Stomach smooth muscle (tissue), 2 donors: ENCODE results near the gene CLDN34.

Experiments used
- H3K27ac ChIP-seq: one replicate; pipeline ENCODE4 v1.7.0; 2013; ENCODE audit warnings: mild to moderate bottlenecking, low read length, inconsistent platforms
- H3K27me3 ChIP-seq, 2 donors: one replicate each; pipeline ENCODE4 v1.7.0; 2013; ENCODE audit warnings: low read length in 2 of 2; ENCODE audit not compliant: insufficient read depth in 2 of 2, control insufficient read depth in 1 of 2
- H3K36me3 ChIP-seq, 2 donors: one replicate each; pipeline ENCODE4 v1.7.0; 2013; ENCODE audit warnings: low read length in 2 of 2; ENCODE audit not compliant: control insufficient read depth in 2 of 2, insufficient read depth in 2 of 2
- H3K4me1 ChIP-seq: one replicate; pipeline ENCODE4 v1.7.0; 2013; ENCODE audit warnings: low read length; ENCODE audit not compliant: control insufficient read depth, insufficient read depth
- H3K4me3 ChIP-seq, 2 donors: one replicate each; pipeline ENCODE4 v1.7.0; 2013; ENCODE audit warnings: low read length in 2 of 2
- H3K9ac ChIP-seq, 2 donors: one replicate each; pipeline ENCODE4 v1.7.0; 2013; ENCODE audit warnings: low read length in 2 of 2, mild to moderate bottlenecking in 1 of 2
- H3K9me3 ChIP-seq, 2 donors: one replicate each; pipeline ENCODE4 v1.7.0; 2013; ENCODE audit warnings: low read length in 2 of 2; ENCODE audit not compliant: control insufficient read depth in 2 of 2
- donor health status: healthy.
- donor health status: Pancreatic carcinoma.

The CLDN34 gene

GRCh38 chrX:10014462-10015354 lies 47.5 kb downstream of the CLDN34 start:
- peaks cover 0 to 6% of the 10 kb centered on the region in 2 donors for H3K27me3 ChIP-seq
- peaks cover 24% of the 10 kb centered on the region for H3K4me1 ChIP-seq
- peak overlapping the region; percentile 57 to 71 for H3K9ac ChIP-seq
- peak overlapping the region; percentile 13 to 70 for H3K4me3 ChIP-seq
- no peaks in the 10 kb centered on the region for H3K9me3 ChIP-seq
- H3K27ac ChIP-seq, result peak overlapping the region; percentile 85
- H3K36me3 ChIP-seq, result no peaks in the 10 kb centered on the region

- H3K27me3 ChIP-seq, result peaks cover 0 to 6% of the 10 kb centered on the region in 2 donors
- no peaks in the 10 kb centered on the region for H3K36me3 ChIP-seq
- peak overlapping the region in 1 of 2 donors; percentile 72 for H3K4me3 ChIP-seq
- H3K9ac ChIP-seq, result no peak overlapping the region
- no peaks in the 10 kb centered on the region for H3K9me3 ChIP-seq
- no peak overlapping the region for H3K27ac ChIP-seq
- peaks cover 21% of the 10 kb centered on the region for H3K4me1 ChIP-seq
Measured at GRCh38 chrX:10015355-10015722, 48.2 kb downstream of the CLDN34 start.

- Histone ChIP-seq H3K27me3 (peaks cover 0 to 6% of the 10 kb centered on the region in 2 donors), H3K9ac (peak overlapping the region; percentile 73 to 74), H3K36me3 (no peaks in the 10 kb centered on the region), H3K27ac (peak overlapping the region; percentile 83), H3K4me1 (peaks cover 19% of the 10 kb centered on the region), H3K9me3 (no peaks in the 10 kb centered on the region), H3K4me3 (peak overlapping the region; percentile 67 to 72)
Measured at GRCh38 chrX:10015723-10016518, 48.8 kb downstream of the CLDN34 start.

GRCh38 chrX:10016519-10017132 lies 49.5 kb downstream of the CLDN34 start:
- Histone ChIP-seq H3K27ac (peak overlapping the region; percentile 83), H3K4me1 (peaks cover 21% of the 10 kb centered on the region), H3K27me3 (peaks cover 0 to 6% of the 10 kb centered on the region in 2 donors), H3K36me3 (no peaks in the 10 kb centered on the region), H3K9ac (peak overlapping the region; percentile 73 to 74), H3K4me3 (peak overlapping the region; percentile 67 to 72), H3K9me3 (no peaks in the 10 kb centered on the region)

- Histone ChIP-seq H3K9me3 (no peaks in the 10 kb centered on the region), H3K4me3 (peak overlapping the region; percentile 23 to 67), H3K36me3 (no peaks in the 10 kb centered on the region), H3K4me1 (peaks cover 26% of the 10 kb centered on the region), H3K27me3 (peaks cover 0 to 6% of the 10 kb centered on the region in 2 donors), H3K9ac (no peak overlapping the region), H3K27ac (no peak overlapping the region)
Measured at GRCh38 chrX:10017872-10018271, 50.7 kb downstream of the CLDN34 start.
